Measurements from ENCODE around the gene IQGAP2.

GRCh38 chr5:76579166-76579937 is 176.3 kb downstream of the IQGAP2 start:
- no peak for TF ChIP-seq ZFP3 (CRISPR knock-in tag; IDR thresholded peaks at IDR 0.05)
- TF ChIP-seq POU6F1 (CRISPR knock-in tag; IDR thresholded peaks at IDR 0.05; ENCODE audit: borderline replicate concordance, low read depth) = no peak

All from SK-N-SH treated with all-trans-retinoic acid at 6 μM for 48 hours (cell line).